Stimulated activated CD8-positive, alpha-beta memory T cell treated with anti-CD3 and anti-CD28 coated beads, Interleukin-4, amount 100 ng/mL, for 4 hours (primary cell): ENCODE measurements around the gene PCYT2.
"Not testable (repeated sequence)": the region's sequence is repeated elsewhere in the genome, so short reads cannot be mapped to it uniquely, and the experiment has no call there.

Experiments
- DNase-seq, 2 donors: peaks; one replicate each; pipeline ENCODE4 v3.0.0-alpha.2; 2020; ENCODE audit warnings: low read depth in 2 of 2, low spot score in 1 of 2

PCYT2 gene

DNA sequence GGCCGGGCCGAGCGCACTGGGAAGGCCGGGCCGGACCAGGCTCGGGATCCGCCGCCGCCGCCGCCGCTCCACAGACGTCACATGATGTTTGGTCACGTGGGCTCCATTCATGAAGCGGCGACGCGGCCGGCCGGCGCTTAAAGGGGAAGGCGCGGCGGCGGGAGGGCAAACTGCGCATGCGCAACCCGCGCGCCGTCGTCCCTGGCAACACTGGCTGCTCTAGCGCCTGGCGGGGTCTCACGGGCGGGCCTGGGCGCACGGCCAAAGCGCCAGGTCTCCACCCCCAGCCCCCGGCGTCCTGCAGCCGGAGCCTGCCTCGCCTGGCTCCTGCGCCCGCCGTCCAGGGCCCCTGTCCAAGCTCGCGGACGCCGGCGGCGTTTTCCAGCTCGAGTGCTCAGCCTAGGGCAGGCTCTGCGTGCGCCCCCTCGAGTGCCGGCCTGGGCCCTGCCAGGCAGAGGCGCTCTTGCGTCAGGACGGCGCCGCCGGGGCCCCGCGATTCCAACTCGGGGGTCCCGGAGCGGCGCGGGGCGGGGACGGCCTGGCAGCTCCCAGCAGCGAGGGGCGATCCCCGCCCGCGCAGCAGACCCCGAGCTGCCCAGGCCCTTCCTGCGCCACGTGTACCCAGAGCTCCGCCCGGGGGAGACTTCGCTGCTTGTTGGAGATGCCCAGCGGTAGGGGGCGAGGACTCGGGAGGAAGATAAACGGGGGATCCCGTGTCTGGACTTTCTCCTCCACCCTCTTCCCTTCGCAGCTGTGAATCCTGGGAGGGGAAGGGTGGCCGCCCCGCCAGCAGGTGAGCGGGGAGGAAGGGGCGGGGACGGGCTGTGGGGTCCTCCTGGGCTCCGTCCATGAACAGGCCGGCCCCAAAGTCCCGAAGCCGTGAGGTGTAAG, 16.7 kb upstream of the PCYT2 start, which contains the start of gene MAFG:
TSS of gene MAFG (minus strand) at position 83 of the 891 bp plus-strand sequence. CDS start 4,550 bp downstream, outside the sequence.
- peak; percentile 75 to 76 for DNase-seq

DNA sequence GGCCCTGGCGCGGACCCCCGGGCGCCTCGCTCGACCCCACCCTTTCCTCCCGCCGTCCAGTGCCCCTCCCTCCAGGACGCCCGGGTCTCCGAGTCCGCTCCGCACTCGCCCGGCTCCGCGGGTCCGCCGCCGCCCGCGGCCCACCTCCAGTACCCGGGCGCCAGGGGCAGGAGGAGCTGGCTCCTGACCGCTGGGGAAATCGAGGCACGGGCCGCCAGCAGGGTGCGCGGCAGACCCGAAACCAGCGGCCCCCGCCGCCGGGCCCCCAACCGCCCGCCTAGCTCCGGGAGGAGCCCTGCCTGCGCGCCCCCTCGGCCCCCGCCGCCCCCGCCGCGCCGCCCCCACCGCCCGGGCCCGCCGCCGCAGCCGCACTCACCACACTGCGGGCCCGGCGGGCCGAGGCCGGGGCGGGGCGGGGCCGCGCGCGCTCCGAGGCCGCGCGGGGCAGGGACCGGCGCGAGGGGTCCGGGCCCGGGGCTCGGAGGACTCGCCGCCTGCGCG, 16.0 kb upstream of the PCYT2 start:
- DNase-seq = no peak

DNA sequence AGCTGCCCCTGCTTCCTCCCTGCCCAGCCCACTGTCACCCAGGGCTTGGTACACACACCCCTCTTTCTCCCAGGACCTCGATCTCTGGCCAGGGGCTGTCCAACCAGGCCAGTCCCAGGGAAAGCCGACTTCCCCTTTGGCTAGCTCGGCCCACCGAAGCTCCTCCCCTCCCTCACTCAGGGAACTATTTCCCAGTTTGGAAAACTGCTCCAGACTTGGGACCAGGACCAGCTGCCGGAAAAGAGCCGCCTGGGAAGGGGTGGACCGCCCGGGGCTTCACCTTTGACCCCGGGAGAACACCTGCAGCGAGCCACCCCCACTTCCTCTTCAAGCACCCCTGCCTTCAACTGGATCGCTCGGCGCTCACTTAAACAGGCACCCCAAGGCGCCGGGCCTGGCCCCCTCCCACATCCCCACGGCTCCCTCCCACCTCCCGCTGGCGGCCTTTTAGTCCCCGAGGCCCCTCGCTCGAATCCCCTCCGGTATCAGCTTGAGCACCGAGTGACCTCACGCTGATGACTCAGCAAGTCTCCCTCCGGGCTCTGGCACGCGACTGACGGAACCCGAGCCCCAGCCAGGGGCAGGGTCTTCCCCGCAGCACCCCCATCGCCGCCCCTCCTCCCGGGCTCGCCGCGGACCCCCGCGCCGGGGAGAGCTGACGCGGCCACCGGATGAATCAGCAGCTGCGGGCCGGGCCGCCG, 15.4 kb upstream of the PCYT2 start:
- DNase-seq = peak; percentile 49 to 58

DNA sequence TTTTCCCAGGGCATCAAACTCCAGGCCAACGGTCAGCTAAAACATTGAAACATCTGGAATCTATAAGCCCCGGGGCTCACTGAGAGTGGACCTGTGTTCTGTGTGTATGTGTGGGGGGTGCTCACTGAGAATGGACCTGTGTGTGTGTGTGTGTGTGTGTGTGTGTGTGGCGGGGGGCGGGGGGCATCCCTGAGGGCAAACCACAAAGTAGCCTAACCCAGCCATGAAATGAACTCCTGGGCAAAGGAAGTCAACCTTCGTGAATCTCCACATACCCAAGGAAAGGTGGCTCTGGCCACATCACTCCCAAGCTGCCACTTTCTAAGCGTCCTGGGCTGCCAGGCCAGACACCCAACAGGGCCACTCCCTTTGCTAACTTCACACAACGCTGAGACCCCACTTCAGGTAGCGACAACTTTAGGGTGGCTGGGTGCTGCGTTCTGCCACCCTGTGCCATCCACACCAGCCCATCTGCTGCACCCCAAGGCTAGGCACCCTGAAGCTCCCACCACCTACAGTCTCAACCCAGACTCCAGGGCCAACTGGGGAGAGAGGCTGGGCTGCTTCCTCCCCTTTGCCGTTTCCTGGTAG, 14.8 kb upstream of the PCYT2 start:
- no peak for DNase-seq

DNA sequence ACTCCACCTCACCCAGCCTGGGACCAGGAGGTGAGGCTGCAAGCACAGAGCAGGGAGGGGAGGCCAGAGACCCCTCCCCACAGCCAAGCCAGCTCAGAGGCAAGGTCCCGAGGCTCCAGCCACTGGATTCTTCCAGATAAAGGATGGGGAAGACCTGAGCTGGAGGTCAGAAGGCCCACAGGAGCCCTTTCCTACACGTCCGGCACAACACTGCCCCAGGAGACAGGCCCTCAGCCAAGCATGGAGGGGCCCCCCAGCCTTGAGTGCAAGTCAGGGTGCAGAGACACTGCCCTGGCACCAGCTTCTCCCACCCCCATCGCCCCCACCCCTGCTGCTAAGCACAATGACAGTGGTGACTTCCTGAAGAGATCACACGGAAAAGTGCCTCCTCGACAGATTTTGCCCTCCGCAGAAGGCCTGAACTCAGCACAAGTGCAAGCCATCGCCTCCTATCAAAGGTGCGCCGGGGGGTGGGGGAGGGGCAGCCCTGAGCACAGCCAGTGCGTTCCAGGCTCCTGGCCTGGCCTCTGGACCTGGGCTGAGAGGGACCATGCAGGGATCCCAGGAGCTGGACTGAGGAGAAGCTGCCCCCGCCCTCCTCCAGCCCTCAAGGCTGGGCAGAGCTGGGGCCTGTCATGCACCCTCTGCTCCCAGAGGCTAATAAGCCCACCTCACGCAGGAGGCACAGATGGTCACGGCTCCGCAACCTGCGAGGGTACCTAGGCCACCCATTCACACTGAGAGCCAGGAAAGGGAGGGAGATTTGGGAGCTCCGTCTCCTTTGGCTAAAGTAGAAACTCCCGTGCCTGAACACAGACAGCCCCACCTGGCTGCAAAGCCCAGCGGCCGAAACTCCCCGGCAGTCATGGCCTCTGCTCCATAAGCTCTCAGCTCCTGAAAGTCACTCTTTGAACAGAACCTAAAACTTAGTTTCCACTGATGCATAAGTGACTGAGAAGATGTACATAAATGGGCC, 13.6 kb upstream of the PCYT2 start:
- DNase-seq = no peak

DNA sequence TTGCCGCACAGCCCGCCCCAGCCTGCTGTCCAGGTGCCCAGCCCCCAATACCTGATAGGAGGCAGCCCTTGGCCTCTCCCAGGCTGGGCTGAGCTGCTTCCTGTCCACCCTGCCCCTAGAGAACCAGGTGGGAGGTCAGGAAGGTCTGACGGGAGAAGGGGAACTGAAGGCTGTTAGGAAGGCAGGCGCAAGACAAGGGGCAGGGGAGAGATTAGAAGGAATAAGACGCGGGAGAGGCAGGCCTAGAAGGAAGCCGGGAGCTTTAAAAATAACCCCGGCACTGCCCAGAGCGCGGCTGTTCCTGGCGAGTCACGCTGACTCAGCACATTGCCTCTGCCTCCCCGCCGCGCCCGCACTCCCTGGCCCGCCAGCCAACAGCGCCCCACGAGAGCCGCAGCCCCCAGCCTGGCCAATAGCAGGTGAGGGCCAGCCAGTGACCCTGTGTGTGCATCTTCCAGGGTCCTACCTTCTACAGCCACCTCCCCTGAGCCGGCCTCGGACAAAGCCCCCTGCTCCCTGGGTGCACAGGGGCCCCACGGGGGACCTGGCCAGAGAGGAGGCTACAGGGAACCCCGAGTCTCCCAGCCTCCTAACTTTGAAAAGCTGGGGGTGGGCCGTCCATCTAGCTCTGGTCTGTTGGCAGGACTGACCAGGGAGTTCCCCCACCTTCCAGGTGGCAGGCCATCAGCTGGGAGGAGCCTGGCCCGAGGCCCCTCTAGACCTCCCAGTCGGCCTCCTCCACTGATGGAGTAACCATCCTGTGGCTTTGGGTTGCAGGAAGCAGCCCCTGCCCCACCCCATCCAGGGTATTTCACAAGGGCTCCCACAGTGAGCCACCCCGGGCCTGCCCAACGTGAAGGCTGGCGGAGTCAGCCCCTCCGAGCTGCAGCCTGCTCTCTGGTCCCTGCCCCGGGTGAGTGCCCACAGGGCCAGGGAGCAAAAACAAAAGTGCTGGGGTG, 12.4 kb upstream of the PCYT2 start:
- DNase-seq = no peak

DNA sequence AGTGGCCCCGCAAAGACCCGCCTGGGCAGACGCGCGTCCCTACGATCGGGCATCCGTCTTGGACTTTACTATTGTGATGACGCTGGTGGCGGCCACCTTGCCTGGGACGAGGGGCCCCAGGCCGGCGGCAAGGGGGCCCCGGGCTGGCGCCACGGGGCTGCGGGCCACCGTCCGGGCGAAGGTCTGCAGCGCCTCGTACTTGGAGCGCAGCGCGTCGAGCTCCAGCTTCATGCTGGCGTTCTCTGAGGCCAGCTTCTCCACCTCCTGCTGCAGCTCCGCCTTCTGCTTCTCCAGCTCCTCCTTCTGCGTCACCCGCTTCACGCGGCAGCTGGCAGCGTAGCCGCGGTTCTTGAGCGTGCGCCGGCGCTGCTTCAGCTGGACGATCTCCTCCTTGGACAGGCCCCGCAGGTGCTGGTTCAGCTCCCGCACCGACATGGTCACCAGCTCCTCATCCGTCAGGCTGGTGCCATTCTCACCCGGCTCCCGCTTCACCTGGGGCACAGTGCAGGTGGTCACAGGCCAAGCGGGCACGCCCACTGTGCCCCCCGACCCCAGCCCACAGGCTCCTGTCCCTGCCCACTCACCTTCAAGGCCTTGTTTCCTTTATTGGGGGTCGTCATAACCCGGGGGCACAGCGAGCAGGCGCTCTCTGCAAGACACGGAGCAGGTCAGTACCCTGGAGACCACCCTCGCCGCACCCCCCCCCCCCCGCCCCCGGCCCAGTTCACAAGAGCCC, 11.5 kb upstream of the PCYT2 start:
- DNase-seq = no peak

DNA sequence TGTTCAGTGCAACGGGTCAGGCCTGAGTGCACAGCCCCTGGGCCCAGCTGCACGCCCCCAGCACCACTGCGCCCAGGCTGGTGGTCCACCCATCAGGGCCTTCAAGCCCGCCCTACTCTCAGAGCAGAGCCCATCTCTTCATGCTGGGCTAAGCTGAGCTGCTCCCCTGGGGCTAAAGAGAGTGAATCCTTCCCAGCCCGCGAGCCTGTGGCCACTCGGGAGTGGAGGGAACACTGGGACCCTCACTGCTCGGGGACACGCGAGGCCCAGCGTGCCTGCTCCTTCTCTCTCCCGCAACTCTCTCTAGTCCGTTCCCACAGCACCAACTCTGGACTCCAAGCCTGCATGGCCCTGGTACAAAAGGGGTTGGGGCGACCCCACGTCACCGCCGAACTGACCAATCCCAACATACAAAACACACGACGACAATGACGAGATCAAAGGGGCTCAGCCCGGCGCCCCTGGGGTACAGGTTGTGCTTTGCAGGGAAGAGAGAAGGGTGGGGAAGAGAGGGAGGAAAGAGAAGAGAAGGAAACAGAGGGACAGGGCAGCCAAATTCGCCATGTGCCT, 10.9 kb upstream of the PCYT2 start:
- DNase-seq = no peak

DNA sequence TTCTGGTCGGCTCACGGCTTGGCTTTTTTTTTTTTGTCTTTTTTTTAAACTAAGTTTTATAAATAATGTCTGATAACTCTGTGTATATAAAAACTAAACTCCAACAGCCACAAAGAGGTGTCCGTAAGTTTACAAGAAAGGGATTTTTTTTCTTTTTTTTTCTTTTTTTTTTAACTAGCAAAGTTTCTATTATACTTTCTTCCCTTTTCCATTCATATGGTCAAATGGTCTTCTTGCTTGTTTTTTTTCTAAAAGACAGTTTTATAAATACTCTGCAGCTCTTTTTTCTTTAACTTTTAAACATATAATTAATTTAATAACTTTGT, 10.3 kb upstream of the PCYT2 start:
- DNase-seq = no peak

DNA sequence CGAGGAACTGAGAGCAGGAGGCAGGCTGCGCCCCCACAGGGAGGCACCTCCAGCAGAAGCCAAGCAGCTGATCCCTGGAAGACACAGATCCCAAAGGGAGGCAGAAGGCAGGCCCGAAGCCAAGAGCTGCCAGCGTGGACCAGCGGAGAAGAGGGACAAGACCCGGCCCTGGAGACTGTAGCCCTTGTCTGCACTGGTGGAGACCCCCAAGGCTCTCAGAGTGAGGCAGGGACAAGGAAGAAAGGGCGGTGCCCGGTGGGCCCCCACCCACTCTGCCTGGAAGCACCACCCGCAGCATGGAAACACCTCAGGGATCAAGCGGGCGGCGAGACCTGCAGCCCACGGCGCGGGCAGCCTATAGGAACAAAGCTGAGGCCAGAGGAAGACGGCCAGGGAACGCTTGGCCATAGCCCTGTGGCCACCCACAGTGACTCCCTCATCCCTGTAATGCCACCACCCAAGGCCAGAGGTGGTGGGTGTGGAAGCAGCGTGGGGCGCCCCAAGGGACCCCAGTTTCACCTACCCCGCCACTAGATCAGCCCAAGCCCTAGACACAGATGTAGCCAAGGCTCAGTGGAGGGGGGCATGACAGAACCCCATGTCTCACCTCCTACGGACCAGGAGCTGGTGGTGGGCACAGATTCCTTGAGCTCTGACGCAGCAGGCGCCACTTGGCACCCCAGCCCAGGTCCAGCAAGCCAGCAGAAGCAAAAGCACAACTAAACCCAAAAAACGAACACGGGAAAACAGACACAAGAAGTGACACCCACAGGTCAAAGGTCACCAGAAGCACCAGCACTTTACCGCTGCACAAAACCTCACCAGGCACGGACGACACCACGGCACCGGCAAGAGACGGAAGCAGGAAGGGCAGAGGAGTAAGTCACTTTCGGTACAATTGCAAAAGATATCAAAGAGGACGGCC, 9.7 kb upstream of the PCYT2 start:
- no peak for DNase-seq

DNA sequence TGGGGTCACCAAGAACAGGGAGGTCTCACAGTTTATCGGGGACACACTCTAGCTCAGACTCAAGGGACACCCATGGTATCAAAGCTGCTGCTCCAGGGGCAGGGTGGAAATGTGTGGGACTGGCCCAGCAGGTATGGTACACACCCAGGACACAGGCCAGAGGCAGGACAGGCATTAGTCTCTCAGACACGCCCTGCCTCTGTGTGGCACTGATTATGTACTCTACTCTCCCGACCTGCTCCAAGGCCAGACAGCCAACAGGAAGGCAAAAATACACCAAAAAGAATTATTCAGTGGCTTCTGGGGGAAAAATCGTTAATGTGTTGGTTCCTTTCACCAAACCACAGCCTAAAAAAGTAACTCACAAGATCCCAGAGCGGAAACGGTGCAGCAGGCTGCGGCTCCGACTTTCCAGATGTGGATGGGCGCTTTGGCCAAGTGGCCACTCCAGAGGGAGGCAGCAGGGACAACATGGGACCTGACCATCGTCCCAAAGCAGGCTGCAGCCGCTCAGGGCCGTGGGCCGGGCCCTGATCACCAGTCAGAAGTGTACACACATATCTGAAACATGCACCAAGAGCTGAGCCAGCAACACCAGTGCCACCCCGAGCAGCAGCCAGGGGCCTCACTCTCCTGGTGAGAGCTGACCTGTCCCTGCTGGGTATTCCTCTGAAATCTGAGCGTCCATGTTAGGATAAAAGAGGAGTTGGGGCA, 7.8 kb upstream of the PCYT2 start:
- DNase-seq = no peak

DNA sequence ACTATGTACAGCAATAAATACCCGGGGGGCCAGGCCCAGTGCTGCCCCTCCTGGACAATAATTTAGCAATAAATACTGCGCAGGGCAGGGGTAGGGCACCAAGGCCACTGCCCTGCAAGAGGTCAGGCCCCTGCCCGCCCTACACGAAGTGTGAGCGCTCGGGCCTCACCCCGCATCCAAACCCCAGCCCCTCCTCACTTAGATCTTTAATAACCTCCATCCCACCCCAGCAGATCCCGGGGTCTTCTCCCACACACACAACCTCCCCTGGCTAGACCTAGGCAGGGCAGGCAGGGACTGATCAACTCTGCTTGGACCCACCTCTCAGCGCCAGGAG, 7.1 kb upstream of the PCYT2 start:
- DNase-seq = not testable (repeated sequence)

DNA sequence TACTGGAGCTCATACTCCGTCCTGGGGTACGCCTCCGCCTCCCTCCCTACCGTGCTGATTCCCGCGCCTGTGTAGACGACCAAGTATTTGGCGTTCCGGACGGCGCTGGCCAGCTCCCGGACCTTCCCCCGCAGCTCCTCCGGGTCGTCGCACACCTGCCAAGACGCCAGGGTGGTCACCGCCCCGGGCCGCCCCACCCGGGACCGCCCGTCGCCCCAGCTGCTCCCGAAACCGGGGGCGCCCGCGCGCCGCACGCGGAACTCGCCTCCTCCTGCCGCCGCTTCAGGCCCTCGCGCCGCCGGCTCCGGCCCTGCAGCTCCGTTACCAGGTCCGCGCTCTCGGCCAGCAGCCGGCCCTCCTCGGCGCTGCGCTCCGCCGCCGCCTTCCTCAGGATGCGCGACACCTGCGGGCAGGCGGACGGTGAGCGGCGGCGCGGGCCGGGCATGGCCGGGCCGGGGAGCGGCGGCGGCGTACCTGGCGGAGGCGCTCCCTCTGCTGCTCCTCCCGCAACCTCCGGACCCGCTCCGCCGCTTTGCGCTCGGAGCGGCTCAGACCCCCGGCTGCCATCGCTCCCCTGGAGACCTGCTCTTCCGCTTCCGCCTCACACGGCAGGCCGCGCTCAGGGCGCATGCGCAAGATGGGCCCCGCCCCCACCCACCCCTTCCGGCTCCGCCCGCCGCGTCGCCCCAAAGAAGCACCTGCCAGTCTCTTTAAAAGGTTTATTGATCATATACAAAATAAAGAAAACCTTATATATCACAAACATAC, 6.5 kb upstream of the PCYT2 start, which contains the start of gene SIRT7:
TSS of gene SIRT7 (minus strand) at position 612 of the 768 bp plus-strand sequence. CDS start at position 567, 45 bp downstream.
- peak; percentile 52 to 67 for DNase-seq

DNA sequence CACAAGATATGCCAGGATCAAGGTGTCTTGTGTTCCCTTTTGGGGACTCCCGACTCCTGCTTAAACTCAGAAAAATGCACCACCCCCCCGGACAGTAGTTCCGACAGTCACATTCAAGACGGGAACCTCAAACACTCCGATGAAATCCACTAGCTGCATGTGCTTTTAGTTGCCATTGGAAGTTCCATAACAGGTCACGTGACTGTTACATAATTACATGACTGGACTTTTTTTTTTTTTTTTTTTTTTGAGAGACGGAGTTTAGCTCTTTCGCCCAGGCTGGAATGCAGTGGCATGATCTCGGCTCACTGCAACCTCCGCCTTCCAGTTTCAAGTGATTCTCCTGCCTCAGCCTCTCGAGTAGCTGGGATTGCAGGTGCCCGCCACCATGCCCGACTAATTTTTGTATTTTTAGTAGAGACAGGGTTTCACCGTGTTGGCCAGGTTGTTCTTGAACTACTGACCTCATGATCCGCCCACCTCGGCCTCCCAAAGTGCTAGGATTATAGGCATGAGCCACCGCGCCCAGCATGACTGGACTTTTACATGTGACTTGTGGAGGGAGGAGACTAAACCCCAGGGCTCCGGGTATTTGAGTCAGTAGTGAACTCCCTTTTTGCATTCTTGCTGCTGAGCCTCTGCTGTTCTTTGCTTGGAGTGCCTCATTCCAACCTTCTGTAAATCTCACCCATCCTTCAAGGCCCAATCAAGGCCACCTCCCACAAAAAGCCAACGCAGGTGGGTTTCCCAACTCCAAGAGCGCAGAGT, 5.2 kb upstream of the PCYT2 start:
- DNase-seq = no peak

DNA sequence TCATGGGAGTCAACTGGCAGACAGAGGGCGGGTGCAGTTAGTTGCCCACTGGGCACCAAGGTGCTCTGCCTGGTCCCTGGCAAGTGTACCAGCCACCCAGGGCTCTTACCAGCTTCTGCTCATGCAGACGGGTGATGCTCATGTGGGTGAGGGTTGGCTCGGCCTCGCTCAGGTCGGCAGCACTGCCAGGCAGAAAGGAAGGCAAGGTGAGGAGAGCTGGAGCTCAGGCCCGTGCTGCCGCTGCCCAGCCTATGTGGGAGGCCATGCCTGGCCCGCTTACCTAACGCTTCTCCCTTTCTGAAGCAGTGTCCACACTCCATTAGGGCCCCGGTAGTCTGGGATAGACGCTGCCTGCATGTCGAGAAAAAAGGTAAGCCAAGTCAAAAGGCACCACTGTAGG, 4.1 kb upstream of the PCYT2 start:
- no peak for DNase-seq
